HepG2 (cell line): ENCODE measurements around the gene TFDP1. TPM values are rescaled to one million over a fixed set of nuclear protein-coding genes. Genes with fewer than 3 reads are reported as not detected.

ENCODE experiments used
- JUN ChIP-seq: sonication (generic); formaldehyde crosslinking; IDR thresholded peaks from 2 replicates; pipeline ENCODE4 v1.4.0; 2020; ENCODE audit warnings: mild to moderate bottlenecking, missing genetic modification reagents
- MED13 ChIP-seq: sonication (generic); formaldehyde crosslinking; IDR thresholded peaks from 2 replicates; pipeline ENCODE4 v1.5.0; 2020; ENCODE audit warnings: missing genetic modification reagents
- NR3C1 ChIP-seq: sonication (generic); formaldehyde crosslinking; IDR thresholded peaks from 2 replicates; pipeline ENCODE4 v1.4.0; 2020; ENCODE audit warnings: missing genetic modification reagents
- PHF21A ChIP-seq: sonication (generic); formaldehyde crosslinking; IDR thresholded peaks from 2 replicates; pipeline ENCODE4 v1.5.0; 2020; ENCODE audit warnings: mild to moderate bottlenecking, missing genetic modification reagents
- SIN3A ChIP-seq: IDR thresholded peaks from 2 replicates; pipeline ENCODE4 v1.6.1; 2011; ENCODE audit warnings: low read depth, mild to moderate bottlenecking, control low read depth, low read length, borderline replicate concordance
- SOX13 ChIP-seq, 3 experiments: fragments of 450-650 bp in 1 of 3; sonication (generic) in 1 of 3; formaldehyde crosslinking in 1 of 3; IDR thresholded peaks in 2 of 3; conservative IDR thresholded peaks in 1 of 3; 2 replicates each; pipeline versions ENCODE4 v1.5.0 to v1.6.1; 2016 to 2020; ENCODE audit warnings: antibody characterized with exemption in 1 of 3, mild to moderate bottlenecking in 1 of 3, missing compliant biosample characterization in 1 of 3, missing genetic modification reagents in 1 of 3, moderate library complexity in 1 of 3
- ZFP90 ChIP-seq: sonication (generic); formaldehyde crosslinking; IDR thresholded peaks from 2 replicates; pipeline ENCODE4 v1.8.0; 2022; ENCODE audit warnings: missing genetic modification reagents, mild to moderate bottlenecking, inconsistent platforms, borderline replicate concordance
- ZNF136 ChIP-seq: sonication (generic); formaldehyde crosslinking; IDR thresholded peaks from 2 replicates; pipeline ENCODE4 v1.8.1; 2022; ENCODE audit warnings: low read depth, mild to moderate bottlenecking, moderate library complexity, missing genetic modification reagents
- ZNF180 ChIP-seq: sonication (generic); formaldehyde crosslinking; IDR thresholded peaks from 2 replicates; pipeline ENCODE4 v1.4.0; 2020; ENCODE audit warnings: low read depth, missing genetic modification reagents, borderline replicate concordance
- ZNF260 ChIP-seq: sonication (generic); formaldehyde crosslinking; IDR thresholded peaks from 2 replicates; pipeline ENCODE4 v1.4.0; 2020; ENCODE audit warnings: missing genetic modification reagents, low read depth, mild to moderate bottlenecking, borderline replicate concordance
- ZNF317 ChIP-seq: sonication (generic); formaldehyde crosslinking; IDR thresholded peaks from 2 replicates; pipeline ENCODE4 v1.5.0; 2020; ENCODE audit warnings: mild to moderate bottlenecking, missing genetic modification reagents
- polyA plus RNA-seq, 8 experiments: library from polyadenylated mRNA; depleted of rRNA in 3 of 8; stranded (reverse) in 7 of 8; unstranded in 1 of 8; fragments of >200 nt; fragmentation: Illumina TruSeq in 4 of 8; extraction: Trizol in 4 of 8; gene quantifications; 2 replicates each; pipeline versions ENCODE4 v1.2.1 to v1.2.3, GENCODE V29; 2011 to 2016; ENCODE audit warnings: low read depth in 4 of 8, missing spikeins in 1 of 8, mixed read lengths in 1 of 8; ENCODE audit not compliant: insufficient read depth in 1 of 8
- total RNA-seq, 5 experiments: library from RNA; depleted of rRNA; stranded (reverse); fragments of >200 nt; fragmentation: Illumina TruSeq; extraction: Trizol; gene quantifications; 2 replicates each; pipeline ENCODE4 v1.2.3, GENCODE V29; 2016; ENCODE audit warnings: low read depth in 1 of 5
- TF ChIP-seq, protein P1 (sequence below): IDR thresholded peaks from 2 replicates; pipeline ENCODE4 v1.6.1; 2016; ENCODE audit warnings: low read depth, borderline replicate concordance
- TF ChIP-seq, protein P2 (sequence below): sonication (generic); formaldehyde crosslinking; IDR thresholded peaks from 2 replicates; pipeline ENCODE4 v1.4.0; 2020; ENCODE audit warnings: missing genetic modification reagents

Gene TFDP1
- total and polyA plus RNA-seq, 2 of the 13 experiments (the other 11 are each of a cell fraction or from before 2014, with no cell fraction given) = 38.0 to 84.2 TPM

DNA sequence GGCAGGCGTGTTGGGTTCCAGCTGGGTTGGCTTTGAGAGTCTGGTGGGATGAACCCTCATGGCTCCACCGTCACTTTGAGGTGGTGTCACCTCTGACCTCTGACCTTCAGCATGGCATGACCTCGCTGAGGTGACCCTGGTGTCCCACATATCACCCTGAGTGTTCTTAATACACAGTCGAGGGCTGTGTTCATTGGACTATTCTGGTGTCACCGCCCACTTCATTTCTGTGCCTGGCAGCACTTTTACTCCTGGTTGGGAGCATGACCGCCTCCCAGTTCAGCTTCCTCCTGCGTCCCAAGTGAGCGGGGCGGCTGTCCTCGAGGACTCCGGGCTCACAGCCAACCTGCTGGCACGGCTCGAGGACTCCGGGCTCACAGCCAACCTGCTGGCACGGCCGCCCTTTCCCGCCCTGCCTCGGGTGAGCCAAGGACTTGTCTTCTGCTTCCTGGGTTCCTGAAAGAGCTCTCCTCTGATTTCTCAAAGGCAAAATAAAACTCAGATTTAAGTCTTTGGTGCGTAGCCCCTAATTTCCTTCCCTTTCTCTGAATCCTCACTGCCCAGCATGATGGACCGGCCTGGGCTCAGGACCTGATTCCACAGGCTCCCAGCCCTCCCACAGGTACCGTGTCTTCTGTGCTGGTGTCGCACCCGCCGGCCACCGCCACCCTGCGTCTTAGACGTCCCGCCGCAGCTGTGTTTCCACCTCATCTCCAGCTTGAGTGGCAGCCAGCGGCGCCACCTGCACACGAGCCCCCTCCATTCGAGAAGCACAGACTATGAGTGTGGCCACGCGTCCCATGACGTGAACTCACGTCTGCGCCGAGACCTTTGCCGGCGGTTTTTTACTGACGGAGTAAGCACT, 63.0 kb downstream of the TFDP1 start (continued):
- TF ChIP-seq, protein P1, sequence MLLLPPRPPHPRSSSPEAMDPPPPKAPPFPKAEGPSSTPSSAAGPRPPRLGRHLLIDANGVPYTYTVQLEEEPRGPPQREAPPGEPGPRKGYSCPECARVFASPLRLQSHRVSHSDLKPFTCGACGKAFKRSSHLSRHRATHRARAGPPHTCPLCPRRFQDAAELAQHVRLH (CRISPR knock-in tag) = no peak
- no peak for TF ChIP-seq JUN (CRISPR knock-in tag)
- no peak for TF ChIP-seq NR3C1 (CRISPR knock-in tag)
- no peak for TF ChIP-seq ZFP90 (CRISPR knock-in tag)
- TF ChIP-seq, protein P2, sequence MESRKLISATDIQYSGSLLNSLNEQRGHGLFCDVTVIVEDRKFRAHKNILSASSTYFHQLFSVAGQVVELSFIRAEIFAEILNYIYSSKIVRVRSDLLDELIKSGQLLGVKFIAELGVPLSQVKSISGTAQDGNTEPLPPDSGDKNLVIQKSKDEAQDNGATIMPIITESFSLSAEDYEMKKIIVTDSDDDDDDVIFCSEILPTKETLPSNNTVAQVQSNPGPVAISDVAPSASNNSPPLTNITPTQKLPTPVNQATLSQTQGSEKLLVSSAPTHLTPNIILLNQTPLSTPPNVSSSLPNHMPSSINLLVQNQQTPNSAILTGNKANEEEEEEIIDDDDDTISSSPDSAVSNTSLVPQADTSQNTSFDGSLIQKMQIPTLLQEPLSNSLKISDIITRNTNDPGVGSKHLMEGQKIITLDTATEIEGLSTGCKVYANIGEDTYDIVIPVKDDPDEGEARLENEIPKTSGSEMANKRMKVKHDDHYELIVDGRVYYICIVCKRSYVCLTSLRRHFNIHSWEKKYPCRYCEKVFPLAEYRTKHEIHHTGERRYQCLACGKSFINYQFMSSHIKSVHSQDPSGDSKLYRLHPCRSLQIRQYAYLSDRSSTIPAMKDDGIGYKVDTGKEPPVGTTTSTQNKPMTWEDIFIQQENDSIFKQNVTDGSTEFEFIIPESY (CRISPR knock-in tag) = no peak
- no peak for TF ChIP-seq SIN3A
- TF ChIP-seq PHF21A (CRISPR knock-in tag) = no peak
- TF ChIP-seq MED13 = no peak
- TF ChIP-seq ZNF260 = no peak
- no peak for TF ChIP-seq ZNF136 (CRISPR knock-in tag)
- no peak for TF ChIP-seq SOX13 (IDR thresholded peaks at IDR 0.05)
- TF ChIP-seq SOX13 (CRISPR knock-in tag; conservative IDR thresholded peaks at IDR 0.05 in 1 of 2, IDR thresholded peaks at IDR 0.05 in 1 of 2) = no peak
- no peak for TF ChIP-seq ZNF180 (CRISPR knock-in tag)
- no peak for TF ChIP-seq ZNF317
